ENCODE data around the gene PNLIPRP2.

GRCh38 chr10:116588995-116589394 lies 31.8 kb upstream of the PNLIPRP2 start:
- TF ChIP-seq POLR2A (IDR thresholded peaks at IDR 0.05) (no peak), CTCF (IDR thresholded peaks at IDR 0.05) (no peak)

Measured in prostate gland (tissue), 2 donors.